ENCODE measurements around the gene NMNAT2.

GRCh38 chr1:183418696-183419095 lies 516 bp upstream of the NMNAT2 start:
- TF ChIP-seq, protein P1, sequence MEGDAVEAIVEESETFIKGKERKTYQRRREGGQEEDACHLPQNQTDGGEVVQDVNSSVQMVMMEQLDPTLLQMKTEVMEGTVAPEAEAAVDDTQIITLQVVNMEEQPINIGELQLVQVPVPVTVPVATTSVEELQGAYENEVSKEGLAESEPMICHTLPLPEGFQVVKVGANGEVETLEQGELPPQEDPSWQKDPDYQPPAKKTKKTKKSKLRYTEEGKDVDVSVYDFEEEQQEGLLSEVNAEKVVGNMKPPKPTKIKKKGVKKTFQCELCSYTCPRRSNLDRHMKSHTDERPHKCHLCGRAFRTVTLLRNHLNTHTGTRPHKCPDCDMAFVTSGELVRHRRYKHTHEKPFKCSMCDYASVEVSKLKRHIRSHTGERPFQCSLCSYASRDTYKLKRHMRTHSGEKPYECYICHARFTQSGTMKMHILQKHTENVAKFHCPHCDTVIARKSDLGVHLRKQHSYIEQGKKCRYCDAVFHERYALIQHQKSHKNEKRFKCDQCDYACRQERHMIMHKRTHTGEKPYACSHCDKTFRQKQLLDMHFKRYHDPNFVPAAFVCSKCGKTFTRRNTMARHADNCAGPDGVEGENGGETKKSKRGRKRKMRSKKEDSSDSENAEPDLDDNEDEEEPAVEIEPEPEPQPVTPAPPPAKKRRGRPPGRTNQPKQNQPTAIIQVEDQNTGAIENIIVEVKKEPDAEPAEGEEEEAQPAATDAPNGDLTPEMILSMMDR (IDR thresholded peaks at IDR 0.05; ENCODE audit: insufficient read depth, low read depth, low read length), result no peak
- TF ChIP-seq EZH2 (IDR thresholded peaks at IDR 0.05; ENCODE audit: insufficient read depth, low read length), result no peak
